SU-DHL-6 (cell line): Measurements from ENCODE around the gene POU2F3.

Experiments
- H2AFZ ChIP-seq: fragments of 200-600 bp; sonication (generic); 2 replicates; pipeline ENCODE4 v1.6.1; 2014; ENCODE audit warnings: low read depth, mild to moderate bottlenecking, moderate library complexity, mixed read lengths, antibody characterized with exemption, low read length; ENCODE audit not compliant: severe bottlenecking
- H3F3A ChIP-seq: fragments of 200-600 bp; shearing (Covaris generic); 2 replicates; pipeline ENCODE4 v1.6.0; 2016; ENCODE audit warnings: antibody characterized with exemption, mild to moderate bottlenecking; ENCODE audit not compliant: insufficient read depth
- H3K27ac ChIP-seq: fragments of 200-600 bp; sonication (generic); 2 replicates; pipeline ENCODE4 v1.5.1; 2016; ENCODE audit warnings: low read depth, mild to moderate bottlenecking, low read length, moderate library complexity, mixed read lengths
- H3K27me3 ChIP-seq: fragments of 200-600 bp; sonication (generic), shearing (Covaris generic); 2 replicates; pipeline ENCODE4 v1.6.0; 2014; ENCODE audit warnings: mild to moderate bottlenecking, low read length
- H3K36me3 ChIP-seq: fragments of 200-600 bp; sonication (generic); 2 replicates; pipeline ENCODE4 v1.6.1; 2014; ENCODE audit warnings: mild to moderate bottlenecking, low read length, mixed read lengths
- H3K4me2 ChIP-seq: fragments of 300-600, 200-600 bp; shearing (Covaris generic), sonication (generic); 2 replicates; pipeline ENCODE4 v1.6.0; 2014; ENCODE audit warnings: low read length, low read depth, mild to moderate bottlenecking; ENCODE audit not compliant: poor library complexity, severe bottlenecking
- H3K4me3 ChIP-seq: fragments of 200-600 bp; sonication (generic); 2 replicates; pipeline ENCODE4 v1.5.1; 2014; ENCODE audit warnings: antibody characterized with exemption, low read length, mild to moderate bottlenecking, mixed read lengths; ENCODE audit not compliant: insufficient read depth, poor library complexity, severe bottlenecking
- H3K79me2 ChIP-seq: fragments of 200-600 bp; sonication (generic); 2 replicates; pipeline ENCODE4 v1.6.1; 2014; ENCODE audit warnings: mild to moderate bottlenecking, low read length, moderate library complexity; ENCODE audit not compliant: insufficient read depth
- H3K9ac ChIP-seq: fragments of 200-600 bp; sonication (generic); 2 replicates; pipeline ENCODE4 v1.7.0; 2014; ENCODE audit warnings: mild to moderate bottlenecking, low read length
- H3K9me2 ChIP-seq: fragments of 200-600 bp; sonication (generic); replicated peaks from 2 replicates; pipeline ENCODE4 v1.6.1; 2014; ENCODE audit warnings: low read length; ENCODE audit not compliant: insufficient read depth
- H3K9me3 ChIP-seq: fragments of 200-600 bp; sonication (generic); 2 replicates; pipeline ENCODE4 v1.6.1; 2014; ENCODE audit warnings: low read length, mixed read lengths; ENCODE audit not compliant: insufficient read depth
- H4K20me1 ChIP-seq: fragments of 200-600 bp; sonication (generic); 2 replicates; pipeline ENCODE4 v1.6.1; 2014; ENCODE audit warnings: low read depth, mild to moderate bottlenecking, antibody characterized with exemption, low read length, moderate library complexity, mixed read lengths
- CTCF ChIP-seq: fragments of 200-600 bp; sonication (generic); IDR thresholded peaks from one replicate; pipeline ENCODE4 v1.5.1; 2017; ENCODE audit warnings: antibody characterized with exemption, mild to moderate bottlenecking, low read length, moderate library complexity; ENCODE audit not compliant: insufficient read depth, poor library complexity, severe bottlenecking
- EZH2phosphoT487 ChIP-seq: fragments of 200-600 bp; sonication (generic), shearing (Covaris generic); conservative IDR thresholded peaks from 2 replicates; pipeline ENCODE4 v1.6.1; 2018; ENCODE audit warnings: mild to moderate bottlenecking, antibody characterized with exemption, low read length, moderate library complexity, mixed read lengths

Gene POU2F3

GRCh38 chr11:120233207-120233803 is 6.6 kb upstream of the POU2F3 start:
- H3K9me3 ChIP-seq, result no peaks in the 10 kb centered on the region
- no peak for TF ChIP-seq EZH2phosphoT487
- no peak for TF ChIP-seq CTCF
- H2AFZ ChIP-seq, result no peak overlapping the region
- no peak overlapping the region for H3K27ac ChIP-seq
- no peaks in the 10 kb centered on the region for H3F3A ChIP-seq
- no peak overlapping the region for H3K9ac ChIP-seq
- no peaks in the 10 kb centered on the region for H3K36me3 ChIP-seq
- H3K79me2 ChIP-seq, result no peaks in the 10 kb centered on the region
- no peaks in the 10 kb centered on the region for H3K9me2 ChIP-seq
- H3K4me3 ChIP-seq, result no peak overlapping the region
- no peaks in the 10 kb centered on the region for H3K27me3 ChIP-seq
- no peaks in the 10 kb centered on the region for H4K20me1 ChIP-seq
- no peak overlapping the region for H3K4me2 ChIP-seq

- H2AFZ ChIP-seq, result no peak overlapping the region
- no peaks in the 10 kb centered on the region for H3K9me3 ChIP-seq
- no peak overlapping the region for H3K27ac ChIP-seq
- no peak overlapping the region for H3K9ac ChIP-seq
- no peaks in the 10 kb centered on the region for H3K27me3 ChIP-seq
- H4K20me1 ChIP-seq, result no peaks in the 10 kb centered on the region
- no peaks in the 10 kb centered on the region for H3F3A ChIP-seq
- no peak overlapping the region for H3K4me2 ChIP-seq
- no peaks in the 10 kb centered on the region for H3K9me2 ChIP-seq
- no peak overlapping the region for H3K4me3 ChIP-seq
- no peak for TF ChIP-seq EZH2phosphoT487
- peak; percentile 88 for TF ChIP-seq CTCF
- H3K36me3 ChIP-seq, result no peaks in the 10 kb centered on the region
- no peaks in the 10 kb centered on the region for H3K79me2 ChIP-seq
These were observed 4.8 kb upstream of the POU2F3 start for GRCh38 chr11:120235024-120235628.

GRCh38 chr11:120236169-120237107 is 3.5 kb upstream of the POU2F3 start:
- no peak overlapping the region for H3K4me3 ChIP-seq
- no peak overlapping the region for H3K4me2 ChIP-seq
- no peak overlapping the region for H3K27ac ChIP-seq

More at GRCh38 chr11:120236169-120237107, 3.5 kb upstream of the POU2F3 start:
- Histone ChIP-seq H3K36me3 (no peaks in the 10 kb centered on the region), H3K27me3 (no peaks in the 10 kb centered on the region), H3K79me2 (no peaks in the 10 kb centered on the region), H3K9me3 (no peaks in the 10 kb centered on the region), H3K9me2 (no peaks in the 10 kb centered on the region), H2AFZ (no peak overlapping the region), H3F3A (no peaks in the 10 kb centered on the region), H3K9ac (no peak overlapping the region), H4K20me1 (no peaks in the 10 kb centered on the region)
- no peak for TF ChIP-seq EZH2phosphoT487
- TF ChIP-seq CTCF, result no peak
